ENCODE data around the gene SLC4A8. TPM values are rescaled to one million over a fixed set of nuclear protein-coding genes. Genes with fewer than 3 reads are reported as not detected.

The SLC4A8 gene
- total RNA-seq, 1 experiment from 2014 or later = 1.4 TPM

DNA sequence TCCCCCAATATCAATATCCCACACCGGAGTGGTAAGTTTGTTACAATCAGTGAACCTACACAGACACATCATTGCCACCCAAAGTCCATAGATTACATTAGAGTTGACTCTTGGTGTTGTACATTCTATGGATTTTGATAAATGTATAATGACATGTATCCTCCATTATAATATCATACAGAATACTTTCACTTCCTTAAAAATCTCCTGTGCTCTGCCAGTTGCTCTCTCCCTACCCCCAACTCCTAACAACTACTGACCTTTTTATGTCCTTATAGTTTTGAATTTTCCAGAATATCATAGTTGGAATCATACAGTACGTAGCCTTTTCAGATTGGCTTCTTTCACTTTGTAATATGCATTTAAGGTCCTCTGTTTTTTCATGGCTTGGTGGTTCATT is 48.4 kb downstream of the SLC4A8 start:
- H3K4me2 ChIP-seq (ENCODE audit: low read length) = no peak overlapping the region
- ChIA-PET POLR2A (no interaction called here), CTCF (no interaction called here), RAD21 (ENCODE audit: low non-redundant PET in 1 of 2, low total read pairs in 2 of 2, uncharacterized antibody in 2 of 2, unreplicated experiment in 2 of 2) (no interaction called here)
- no peak overlapping the region for H3K4me3 ChIP-seq (replicated peaks in 1 of 2; ENCODE audit: low read depth in 1 of 2, low read length in 2 of 2)
- TF ChIP-seq POLR2AphosphoS5 (IDR thresholded peaks at IDR 0.05; ENCODE audit: low read depth, low read length) (no peak), EZH2phosphoT487 (IDR thresholded peaks at IDR 0.05; ENCODE audit: borderline replicate concordance) (no peak), SIN3A (IDR thresholded peaks at IDR 0.05; ENCODE audit: low read depth) (no peak), SP1 (IDR thresholded peaks at IDR 0.05; ENCODE audit: low read depth) (no peak), ZBTB33 (IDR thresholded peaks at IDR 0.05; ENCODE audit: extremely low read depth, insufficient replicate concordance, low read length) (no peak), CBX3 (IDR thresholded peaks at IDR 0.05; ENCODE audit: low read depth) (no peak), CEBPB (IDR thresholded peaks at IDR 0.05; ENCODE audit: low read depth) (no peak), SRF (IDR thresholded peaks at IDR 0.05; ENCODE audit: low read depth) (no peak)
- TF ChIP-seq, protein P1, sequence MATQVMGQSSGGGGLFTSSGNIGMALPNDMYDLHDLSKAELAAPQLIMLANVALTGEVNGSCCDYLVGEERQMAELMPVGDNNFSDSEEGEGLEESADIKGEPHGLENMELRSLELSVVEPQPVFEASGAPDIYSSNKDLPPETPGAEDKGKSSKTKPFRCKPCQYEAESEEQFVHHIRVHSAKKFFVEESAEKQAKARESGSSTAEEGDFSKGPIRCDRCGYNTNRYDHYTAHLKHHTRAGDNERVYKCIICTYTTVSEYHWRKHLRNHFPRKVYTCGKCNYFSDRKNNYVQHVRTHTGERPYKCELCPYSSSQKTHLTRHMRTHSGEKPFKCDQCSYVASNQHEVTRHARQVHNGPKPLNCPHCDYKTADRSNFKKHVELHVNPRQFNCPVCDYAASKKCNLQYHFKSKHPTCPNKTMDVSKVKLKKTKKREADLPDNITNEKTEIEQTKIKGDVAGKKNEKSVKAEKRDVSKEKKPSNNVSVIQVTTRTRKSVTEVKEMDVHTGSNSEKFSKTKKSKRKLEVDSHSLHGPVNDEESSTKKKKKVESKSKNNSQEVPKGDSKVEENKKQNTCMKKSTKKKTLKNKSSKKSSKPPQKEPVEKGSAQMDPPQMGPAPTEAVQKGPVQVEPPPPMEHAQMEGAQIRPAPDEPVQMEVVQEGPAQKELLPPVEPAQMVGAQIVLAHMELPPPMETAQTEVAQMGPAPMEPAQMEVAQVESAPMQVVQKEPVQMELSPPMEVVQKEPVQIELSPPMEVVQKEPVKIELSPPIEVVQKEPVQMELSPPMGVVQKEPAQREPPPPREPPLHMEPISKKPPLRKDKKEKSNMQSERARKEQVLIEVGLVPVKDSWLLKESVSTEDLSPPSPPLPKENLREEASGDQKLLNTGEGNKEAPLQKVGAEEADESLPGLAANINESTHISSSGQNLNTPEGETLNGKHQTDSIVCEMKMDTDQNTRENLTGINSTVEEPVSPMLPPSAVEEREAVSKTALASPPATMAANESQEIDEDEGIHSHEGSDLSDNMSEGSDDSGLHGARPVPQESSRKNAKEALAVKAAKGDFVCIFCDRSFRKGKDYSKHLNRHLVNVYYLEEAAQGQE (IDR thresholded peaks at IDR 0.05; ENCODE audit: low read depth) = no peak
- H2AFZ ChIP-seq (ENCODE audit: low read depth, low read length, poor library complexity, severe bottlenecking) = no peak overlapping the region
- H3K79me2 ChIP-seq (ENCODE audit: insufficient read depth, low read length) = no peaks in the 10 kb centered on the region
- H3K9me3 ChIP-seq (ENCODE audit: control insufficient read depth in 1 of 2, insufficient read depth in 1 of 2, low read depth in 1 of 2, low read length in 2 of 2) = no peaks in the 10 kb centered on the region
- no peak for ATAC-seq
- H3K9me2 ChIP-seq (ENCODE audit: insufficient read depth) = no peaks in the 10 kb centered on the region
- no peak overlapping the region for H3K9ac ChIP-seq (ENCODE audit: low read length)
- H3K27ac ChIP-seq (ENCODE audit: low read depth, low read length) = no peak overlapping the region
- no peaks in the 10 kb centered on the region for H3K4me1 ChIP-seq (ENCODE audit: control insufficient read depth in 1 of 2, insufficient read depth in 2 of 2, low read length in 2 of 2)
- intact Hi-C loops (cut with micrococcal nuclease) = no loop called here
- no peaks in the 10 kb centered on the region for H3K27me3 ChIP-seq (ENCODE audit: insufficient read depth, low read length)
- BruUV-seq (replicated peaks) = no TSS peak
- no peak for DNase-seq (ENCODE audit: low read depth, low spot score)
- no peaks in the 10 kb centered on the region for H4K20me1 ChIP-seq (ENCODE audit: insufficient read depth)
- no peaks in the 10 kb centered on the region for H3K36me3 ChIP-seq (ENCODE audit: control insufficient read depth in 1 of 2, insufficient read depth in 2 of 2, low read length in 2 of 2)

Measured in HCT116 (cell line).